ENCODE results near the gene AUTS2.

Gene AUTS2

GRCh38 chr7:70571961-70572360 lies 973.7 kb downstream of the AUTS2 start:
- 88% methylated on average over 10 of the region's 10 CpGs for WGBS
- Histone ChIP-seq H3K9ac (ENCODE audit: low read depth, low read length) (no peak overlapping the region), H3K36me3 (ENCODE audit: insufficient read depth, low read length) (no peaks in the 10 kb centered on the region), H3K27me3 (ENCODE audit: insufficient read depth, low read length) (peaks cover 23% of the 10 kb centered on the region; the same call in 1 of the 2 replicates), H3K27ac (ENCODE audit: low read depth, low read length) (no peak overlapping the region), H3K9me3 (ENCODE audit: insufficient read depth, low read depth, low read length) (no peaks in the 10 kb centered on the region), H3K4me3 (ENCODE audit: low read length) (no peak overlapping the region), H3K4me1 (ENCODE audit: insufficient read depth, low read length) (peaks cover 24% of the 10 kb centered on the region)

GRCh38 chr7:70572571-70572970 lies 974.3 kb downstream of the AUTS2 start:
- H3K36me3 ChIP-seq (ENCODE audit: insufficient read depth, low read length) = no peaks in the 10 kb centered on the region
- no peaks in the 10 kb centered on the region for H3K9me3 ChIP-seq (ENCODE audit: insufficient read depth, low read depth, low read length)
- H3K4me3 ChIP-seq (ENCODE audit: low read length) = no peak overlapping the region
- H3K27ac ChIP-seq (ENCODE audit: low read depth, low read length) = no peak overlapping the region
- 96% methylated on average over 6 of the region's 6 CpGs for WGBS
- peaks cover 24% of the 10 kb centered on the region for H3K4me1 ChIP-seq (ENCODE audit: insufficient read depth, low read length)
- H3K9ac ChIP-seq (ENCODE audit: low read depth, low read length) = no peak overlapping the region
- H3K27me3 ChIP-seq (ENCODE audit: insufficient read depth, low read length) = peaks cover 23% of the 10 kb centered on the region; the same call in 1 of the 2 replicates

- Histone ChIP-seq H3K36me3 (ENCODE audit: insufficient read depth, low read length) (no peaks in the 10 kb centered on the region), H3K27ac (ENCODE audit: low read depth, low read length) (no peak overlapping the region), H3K4me3 (ENCODE audit: low read length) (no peak overlapping the region), H3K9ac (ENCODE audit: low read depth, low read length) (no peak overlapping the region), H3K4me1 (ENCODE audit: insufficient read depth, low read length) (peaks cover 24% of the 10 kb centered on the region), H3K27me3 (ENCODE audit: insufficient read depth, low read length) (peaks cover 18% of the 10 kb centered on the region; the same call in 1 of the 2 replicates), H3K9me3 (ENCODE audit: insufficient read depth, low read depth, low read length) (no peaks in the 10 kb centered on the region)
- WGBS = 90% methylated on average over 9 of the region's 9 CpGs
These were observed 974.9 kb downstream of the AUTS2 start for GRCh38 chr7:70573071-70573661.

- H3K9ac ChIP-seq (ENCODE audit: low read depth, low read length) = no peak overlapping the region
- 98% methylated on average over 3 of the region's 3 CpGs for WGBS
- peaks cover 24% of the 10 kb centered on the region for H3K4me1 ChIP-seq (ENCODE audit: insufficient read depth, low read length)
- no peaks in the 10 kb centered on the region for H3K9me3 ChIP-seq (ENCODE audit: insufficient read depth, low read depth, low read length)
- H3K27ac ChIP-seq (ENCODE audit: low read depth, low read length) = no peak overlapping the region
- no peaks in the 10 kb centered on the region for H3K36me3 ChIP-seq (ENCODE audit: insufficient read depth, low read length)
- H3K4me3 ChIP-seq (ENCODE audit: low read length) = no peak overlapping the region
- H3K27me3 ChIP-seq (ENCODE audit: insufficient read depth, low read length) = peaks cover 18% of the 10 kb centered on the region; the same call in 1 of the 2 replicates
These were observed 975.4 kb downstream of the AUTS2 start for GRCh38 chr7:70573696-70574095.

GRCh38 chr7:70574314-70574834 lies 976.1 kb downstream of the AUTS2 start:
- no peak overlapping the region for H3K9ac ChIP-seq (ENCODE audit: low read depth, low read length)
- no peaks in the 10 kb centered on the region for H3K9me3 ChIP-seq (ENCODE audit: insufficient read depth, low read depth, low read length)
- H3K27ac ChIP-seq (ENCODE audit: low read depth, low read length) = no peak overlapping the region
- H3K36me3 ChIP-seq (ENCODE audit: insufficient read depth, low read length) = no peaks in the 10 kb centered on the region
- 85% methylated on average over 5 of the region's 5 CpGs for WGBS
- H3K4me1 ChIP-seq (ENCODE audit: insufficient read depth, low read length) = peaks cover 24% of the 10 kb centered on the region
- no peak overlapping the region for H3K4me3 ChIP-seq (ENCODE audit: low read length)
- peaks cover 18% of the 10 kb centered on the region; the same call in 1 of the 2 replicates for H3K27me3 ChIP-seq (ENCODE audit: insufficient read depth, low read length)

GRCh38 chr7:70574970-70575799 lies 976.9 kb downstream of the AUTS2 start:
- 80% methylated on average over 11 of the region's 11 CpGs for WGBS
- H3K4me3 ChIP-seq (ENCODE audit: low read length) = no peak overlapping the region
- no peaks in the 10 kb centered on the region for H3K9me3 ChIP-seq (ENCODE audit: insufficient read depth, low read depth, low read length)
- peaks cover 13% of the 10 kb centered on the region; the same call in 1 of the 2 replicates for H3K27me3 ChIP-seq (ENCODE audit: insufficient read depth, low read length)
- peaks cover 24% of the 10 kb centered on the region for H3K4me1 ChIP-seq (ENCODE audit: insufficient read depth, low read length)
- H3K9ac ChIP-seq (ENCODE audit: low read depth, low read length) = no peak overlapping the region
- no peaks in the 10 kb centered on the region for H3K36me3 ChIP-seq (ENCODE audit: insufficient read depth, low read length)
- no peak overlapping the region for H3K27ac ChIP-seq (ENCODE audit: low read depth, low read length)

- H3K36me3 ChIP-seq (ENCODE audit: insufficient read depth, low read length) = no peaks in the 10 kb centered on the region
- H3K9ac ChIP-seq (ENCODE audit: low read depth, low read length) = no peak overlapping the region
- 96% methylated on average over 1 of the region's 2 CpGs for WGBS
- no peaks in the 10 kb centered on the region for H3K9me3 ChIP-seq (ENCODE audit: insufficient read depth, low read depth, low read length)
- no peak overlapping the region for H3K4me3 ChIP-seq (ENCODE audit: low read length)
- peaks cover 18% of the 10 kb centered on the region for H3K4me1 ChIP-seq (ENCODE audit: insufficient read depth, low read length)
- H3K27ac ChIP-seq (ENCODE audit: low read depth, low read length) = no peak overlapping the region
- H3K27me3 ChIP-seq (ENCODE audit: insufficient read depth, low read length) = no peaks in the 10 kb centered on the region; the same call in 1 of the 2 replicates
These were observed 978.8 kb downstream of the AUTS2 start for GRCh38 chr7:70577078-70577477.

GRCh38 chr7:70578131-70578530 lies 979.9 kb downstream of the AUTS2 start:
- 91% methylated on average over 3 of the region's 3 CpGs for WGBS
- no peaks in the 10 kb centered on the region for H3K36me3 ChIP-seq (ENCODE audit: insufficient read depth, low read length)
- H3K9me3 ChIP-seq (ENCODE audit: insufficient read depth, low read depth, low read length) = no peaks in the 10 kb centered on the region
- H3K4me3 ChIP-seq (ENCODE audit: low read length) = no peak overlapping the region
- no peak overlapping the region for H3K9ac ChIP-seq (ENCODE audit: low read depth, low read length)
- no peaks in the 10 kb centered on the region; the same call in 1 of the 2 replicates for H3K27me3 ChIP-seq (ENCODE audit: insufficient read depth, low read length)
- H3K4me1 ChIP-seq (ENCODE audit: insufficient read depth, low read length) = peaks cover 28% of the 10 kb centered on the region
- no peak overlapping the region for H3K27ac ChIP-seq (ENCODE audit: low read depth, low read length)

- H3K27ac ChIP-seq (ENCODE audit: low read depth, low read length) = no peak overlapping the region
- no peaks in the 10 kb centered on the region for H3K9me3 ChIP-seq (ENCODE audit: insufficient read depth, low read depth, low read length)
- no peak overlapping the region for H3K9ac ChIP-seq (ENCODE audit: low read depth, low read length)
- H3K4me3 ChIP-seq (ENCODE audit: low read length) = no peak overlapping the region
- peaks cover 30% of the 10 kb centered on the region for H3K4me1 ChIP-seq (ENCODE audit: insufficient read depth, low read length)
- H3K27me3 ChIP-seq (ENCODE audit: insufficient read depth, low read length) = no peaks in the 10 kb centered on the region
- 90% methylated on average over 5 of the region's 6 CpGs for whole genome bisulfite sequencing
- H3K36me3 ChIP-seq (ENCODE audit: insufficient read depth, low read length) = no peaks in the 10 kb centered on the region
These were observed 981.3 kb downstream of the AUTS2 start for GRCh38 chr7:70579397-70580097.

- Histone ChIP-seq H3K27me3 (ENCODE audit: insufficient read depth, low read length) (no peaks in the 10 kb centered on the region), H3K4me3 (ENCODE audit: low read length) (no peak overlapping the region), H3K4me1 (ENCODE audit: insufficient read depth, low read length) (peaks cover 32% of the 10 kb centered on the region), H3K36me3 (ENCODE audit: insufficient read depth, low read length) (no peaks in the 10 kb centered on the region), H3K9ac (ENCODE audit: low read depth, low read length) (no peak overlapping the region), H3K27ac (ENCODE audit: low read depth, low read length) (no peak overlapping the region), H3K9me3 (ENCODE audit: insufficient read depth, low read depth, low read length) (no peaks in the 10 kb centered on the region)
- 94% methylated on average over 5 of the region's 6 CpGs for WGBS
These were observed 981.9 kb downstream of the AUTS2 start for GRCh38 chr7:70580161-70580560.
